Measurements from ENCODE around the gene SHISA7.
A peak's percentile ranks its signal among the peaks of the same experiment; 100 is the strongest.
"Not testable (repeated sequence)": the region's sequence is repeated elsewhere in the genome, so short reads cannot be mapped to it uniquely, and the experiment has no call there.

The SHISA7 gene

GRCh38 chr19:55408533-55408872 is 34.6 kb downstream of the SHISA7 start:
- no peaks in the 10 kb centered on the region for H4K20me1 ChIP-seq (ENCODE audit: insufficient read depth, low read length)

GRCh38 chr19:55407800-55408532 is 35.1 kb downstream of the SHISA7 start:
- H3K36me3 ChIP-seq (ENCODE audit: insufficient read depth, low read length) = peaks cover 44% of the 10 kb centered on the region
- no peaks in the 10 kb centered on the region for H4K20me1 ChIP-seq (ENCODE audit: insufficient read depth, low read length)
- peak overlapping the region; percentile 96 for H3K27ac ChIP-seq (ENCODE audit: low read depth, low read length, poor library complexity, severe bottlenecking)
- no peaks in the 10 kb centered on the region for H3K27me3 ChIP-seq (ENCODE audit: insufficient read depth, low read length)
- TF ChIP-seq CTCF (IDR thresholded peaks at IDR 0.05; ENCODE audit: low read length) = no peak
- TF ChIP-seq EZH2 (IDR thresholded peaks at IDR 0.05; ENCODE audit: borderline replicate concordance, low read length) = no peak
- peak overlapping the region; percentile 97 for H3K4me3 ChIP-seq (ENCODE audit: low read depth, low read length, poor library complexity, severe bottlenecking)
- H3F3A ChIP-seq (ENCODE audit: insufficient read depth, low read length) = no peaks in the 10 kb centered on the region
- no peaks in the 10 kb centered on the region for H3K9me2 ChIP-seq (ENCODE audit: low read depth, low read length)
- H3K4me1 ChIP-seq (ENCODE audit: insufficient read depth, low read length, severe bottlenecking) = peaks cover 26% of the 10 kb centered on the region
- peaks cover 19% of the 10 kb centered on the region for H3K79me2 ChIP-seq (ENCODE audit: insufficient read depth, low read length)
- no peak overlapping the region for H2AFZ ChIP-seq (ENCODE audit: low read length)
- peak overlapping the region; percentile 99 for H3K9ac ChIP-seq (ENCODE audit: low read length)
- peak overlapping the region; percentile 93 for H3K4me2 ChIP-seq (ENCODE audit: low read length)
- H3K9me3 ChIP-seq (ENCODE audit: low read length) = no peaks in the 10 kb centered on the region

More at GRCh38 chr19:55408533-55408872, 34.6 kb downstream of the SHISA7 start:
- Histone ChIP-seq H3K4me3 (ENCODE audit: low read depth, low read length, poor library complexity, severe bottlenecking) (peak overlapping the region; percentile 42), H2AFZ (ENCODE audit: low read length) (no peak overlapping the region), H3K27me3 (ENCODE audit: insufficient read depth, low read length) (no peaks in the 10 kb centered on the region), H3F3A (ENCODE audit: insufficient read depth, low read length) (no peaks in the 10 kb centered on the region), H3K79me2 (ENCODE audit: insufficient read depth, low read length) (peaks cover 19% of the 10 kb centered on the region), H3K9ac (ENCODE audit: low read length) (peak overlapping the region; percentile 51; the same call in 1 of the 2 replicates), H3K36me3 (ENCODE audit: insufficient read depth, low read length) (peaks cover 38% of the 10 kb centered on the region), H3K9me3 (ENCODE audit: low read length) (no peaks in the 10 kb centered on the region), H3K9me2 (ENCODE audit: low read depth, low read length) (no peaks in the 10 kb centered on the region), H3K4me1 (ENCODE audit: insufficient read depth, low read length, severe bottlenecking) (peaks cover 26% of the 10 kb centered on the region), H3K4me2 (ENCODE audit: low read length) (peak overlapping the region; percentile 68), H3K27ac (ENCODE audit: low read depth, low read length, poor library complexity, severe bottlenecking) (peak overlapping the region; percentile 96)
- no peak for TF ChIP-seq EZH2 (IDR thresholded peaks at IDR 0.05; ENCODE audit: borderline replicate concordance, low read length)
- no peak for TF ChIP-seq CTCF (IDR thresholded peaks at IDR 0.05; ENCODE audit: low read length)

GRCh38 chr19:55407550-55407799 is 35.6 kb downstream of the SHISA7 start, which contains the start of gene UBE2S:
Gene UBE2S (minus strand): TSS chr19:55407788. CDS start chr19:55407589, 199 bp downstream.
- H3F3A ChIP-seq (ENCODE audit: insufficient read depth, low read length); H3K9me3 ChIP-seq (ENCODE audit: low read length); H3K27me3 ChIP-seq (ENCODE audit: insufficient read depth, low read length); H2AFZ ChIP-seq (ENCODE audit: low read length); H3K9me2 ChIP-seq (ENCODE audit: low read depth, low read length); H4K20me1 ChIP-seq (ENCODE audit: insufficient read depth, low read length): not testable (repeated sequence)
- Histone ChIP-seq H3K4me3 (ENCODE audit: low read depth, low read length, poor library complexity, severe bottlenecking) (peak within 1 kb of the TSS; percentile 97), H3K27ac (ENCODE audit: low read depth, low read length, poor library complexity, severe bottlenecking) (peak within 1 kb of the TSS; percentile 96), H3K4me1 (ENCODE audit: insufficient read depth, low read length, severe bottlenecking) (peaks cover 26% of the 10 kb centered on the region), H3K4me2 (ENCODE audit: low read length) (peak within 1 kb of the TSS; percentile 93), H3K79me2 (ENCODE audit: insufficient read depth, low read length) (peaks cover 19% of the 10 kb centered on the region), H3K9ac (ENCODE audit: low read length) (peak within 1 kb of the TSS; percentile 99), H3K36me3 (ENCODE audit: insufficient read depth, low read length) (peaks cover 49% of the 10 kb centered on the region)

Data from OCI-LY1 (cell line).